Measurements from ENCODE around the gene NCS1.

GRCh38 chr9:130192382-130192999 lies 20.3 kb downstream of the NCS1 start:
- TF ChIP-seq GATA3 (IDR thresholded peaks at IDR 0.05; ENCODE audit: low read depth, low read length) (no peak), GATA2 (IDR thresholded peaks at IDR 0.05; ENCODE audit: low read depth, low read length) (no peak)

Data from SH-SY5Y (cell line).